ENCODE measurements around the gene OR10H1.

DNA sequence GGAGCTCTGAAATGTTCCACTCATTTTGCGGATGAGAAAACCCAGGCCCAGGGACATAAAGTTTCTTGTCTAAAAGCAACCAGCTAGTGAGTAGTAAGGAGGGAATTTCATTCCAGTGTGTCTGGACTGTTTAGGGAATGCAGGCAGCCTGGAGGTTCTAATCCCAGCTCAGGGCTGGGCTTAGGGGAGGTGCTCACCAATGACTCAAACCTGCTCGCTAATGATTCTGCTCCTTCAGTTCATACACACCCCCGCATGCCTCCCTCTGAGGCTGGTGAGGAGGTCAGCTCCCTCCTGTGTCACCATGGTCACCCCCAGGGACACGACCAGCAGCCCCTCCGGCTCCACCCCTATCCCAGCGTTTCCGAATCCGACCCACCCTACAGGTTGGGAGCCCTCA is 47.8 kb upstream of the OR10H1 start:
- no peak for TF ChIP-seq POLR2A (IDR thresholded peaks at IDR 0.05)
- TF ChIP-seq, protein P1, sequence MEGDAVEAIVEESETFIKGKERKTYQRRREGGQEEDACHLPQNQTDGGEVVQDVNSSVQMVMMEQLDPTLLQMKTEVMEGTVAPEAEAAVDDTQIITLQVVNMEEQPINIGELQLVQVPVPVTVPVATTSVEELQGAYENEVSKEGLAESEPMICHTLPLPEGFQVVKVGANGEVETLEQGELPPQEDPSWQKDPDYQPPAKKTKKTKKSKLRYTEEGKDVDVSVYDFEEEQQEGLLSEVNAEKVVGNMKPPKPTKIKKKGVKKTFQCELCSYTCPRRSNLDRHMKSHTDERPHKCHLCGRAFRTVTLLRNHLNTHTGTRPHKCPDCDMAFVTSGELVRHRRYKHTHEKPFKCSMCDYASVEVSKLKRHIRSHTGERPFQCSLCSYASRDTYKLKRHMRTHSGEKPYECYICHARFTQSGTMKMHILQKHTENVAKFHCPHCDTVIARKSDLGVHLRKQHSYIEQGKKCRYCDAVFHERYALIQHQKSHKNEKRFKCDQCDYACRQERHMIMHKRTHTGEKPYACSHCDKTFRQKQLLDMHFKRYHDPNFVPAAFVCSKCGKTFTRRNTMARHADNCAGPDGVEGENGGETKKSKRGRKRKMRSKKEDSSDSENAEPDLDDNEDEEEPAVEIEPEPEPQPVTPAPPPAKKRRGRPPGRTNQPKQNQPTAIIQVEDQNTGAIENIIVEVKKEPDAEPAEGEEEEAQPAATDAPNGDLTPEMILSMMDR (IDR thresholded peaks at IDR 0.05) = no peak
